GM18868 (cell line): ENCODE results near the gene HADHB.
"Not testable (repeated sequence)": the region's sequence is repeated elsewhere in the genome, so short reads cannot be mapped to it uniquely, and the experiment has no call there.

Source experiments
- ATAC-seq: cut with Tn5 transposase; IDR thresholded peaks from one replicate; pipeline ENCODE4 v1.9.1; 2021; ENCODE audit warnings: mild to moderate bottlenecking, moderate library complexity; ENCODE audit not compliant: unreplicated experiment

HADHB gene

DNA sequence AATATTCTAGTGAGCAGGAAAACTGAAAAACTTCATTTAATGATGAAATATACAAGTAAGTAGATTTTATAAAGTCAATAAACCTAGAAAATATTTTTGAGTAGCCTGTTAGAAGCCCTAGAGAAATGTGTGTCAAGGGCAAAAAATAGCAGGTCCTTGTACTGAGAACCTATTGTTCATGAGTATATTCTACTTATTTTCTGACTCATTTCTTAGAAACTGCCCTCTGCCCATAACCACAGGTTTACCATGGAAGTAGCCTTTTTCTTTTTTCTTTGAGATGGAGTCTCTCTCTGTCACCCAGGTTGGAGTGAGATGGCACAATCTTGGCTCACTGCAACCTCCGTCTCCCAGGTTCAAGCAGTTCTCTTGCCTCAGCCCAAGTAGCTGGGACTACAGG lies 81.8 kb downstream of the HADHB start:
- ATAC-seq: no peak

- no peak for ATAC-seq
Measured at GRCh38 chr2:26327291-26328272, 82.8 kb downstream of the HADHB start.

DNA sequence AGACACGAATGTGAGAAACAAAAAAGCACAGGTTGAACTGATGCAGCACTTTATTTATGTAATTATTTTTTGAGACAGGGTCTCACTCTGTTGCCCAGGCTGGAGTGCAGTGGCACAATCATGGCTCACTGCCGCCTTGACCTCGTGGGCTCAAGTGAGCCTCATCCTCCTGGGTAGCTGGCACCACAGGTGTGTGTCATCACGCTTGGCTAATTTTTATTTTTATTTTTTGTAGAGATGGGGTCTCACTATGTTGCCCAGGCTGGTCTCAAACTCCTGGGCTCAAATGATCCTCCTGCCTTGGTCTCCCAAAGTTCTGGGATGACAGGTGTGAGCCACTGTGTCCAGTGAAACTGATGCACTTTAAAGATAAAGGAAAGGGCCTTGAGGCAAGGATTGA lies 84.3 kb downstream of the HADHB start:
- not testable (repeated sequence) for ATAC-seq

GRCh38 chr2:26330114-26330549 lies 85.4 kb downstream of the HADHB start:
- ATAC-seq: peak; percentile 81

GRCh38 chr2:26330604-26331003 lies 85.9 kb downstream of the HADHB start:
- no peak for ATAC-seq

DNA sequence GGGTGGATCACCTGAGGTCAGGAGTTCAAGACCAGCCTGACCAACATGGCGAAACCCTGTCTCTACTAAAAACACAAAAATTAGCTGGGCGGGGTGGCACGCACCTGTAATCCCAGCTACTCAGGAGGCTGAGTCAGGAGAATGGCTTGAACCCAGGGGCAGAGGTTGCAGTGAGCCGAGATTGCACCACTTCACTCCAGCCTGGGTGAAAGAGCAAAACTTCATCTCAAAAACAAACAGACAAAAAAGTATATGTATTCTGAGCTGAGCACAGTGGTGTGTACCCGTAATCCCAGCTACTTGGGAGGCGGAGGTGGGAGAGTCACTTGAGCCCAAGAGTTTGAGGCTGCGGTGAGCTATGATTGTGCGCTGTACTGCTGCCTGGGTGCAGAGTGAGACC lies 86.6 kb downstream of the HADHB start:
- ATAC-seq: not testable (repeated sequence)

DNA sequence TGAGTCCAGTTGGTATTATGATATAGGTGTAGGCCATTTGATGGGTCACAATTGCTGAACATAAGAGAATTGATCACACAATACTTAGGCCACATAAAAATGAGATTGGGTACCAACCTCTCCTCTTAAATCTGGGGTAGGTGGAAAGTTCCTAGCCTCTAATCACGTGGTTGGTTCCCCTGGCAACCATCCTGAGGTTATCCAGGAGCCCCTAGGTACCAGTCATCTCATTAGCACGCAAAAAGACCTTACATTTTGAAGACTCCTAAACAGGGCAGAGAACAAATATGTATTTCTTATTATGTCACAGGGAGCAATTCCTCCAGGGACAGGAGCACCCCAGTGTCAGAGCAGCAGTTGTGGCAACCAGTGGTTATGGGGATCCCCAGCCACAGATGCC lies 88.6 kb downstream of the HADHB start:
- ATAC-seq: no peak

DNA sequence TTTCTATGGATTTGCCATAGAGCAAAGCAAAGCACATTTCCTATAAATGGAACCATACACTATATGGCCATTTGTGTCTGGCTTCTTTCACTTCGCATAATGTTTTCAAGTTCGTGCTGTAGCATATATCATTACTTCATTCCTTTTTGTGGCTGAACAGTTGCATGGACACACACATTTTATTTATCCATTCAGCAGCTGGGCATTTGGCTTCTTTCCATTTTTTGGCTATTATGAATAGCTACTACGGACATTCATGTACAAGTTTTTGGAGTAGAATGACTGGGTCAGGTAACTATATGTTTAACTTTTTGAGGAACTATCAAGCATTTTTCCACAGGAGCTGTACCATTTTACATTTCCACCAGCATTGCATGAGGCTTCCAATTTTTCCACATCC lies 90.5 kb downstream of the HADHB start:
- no peak for ATAC-seq

GRCh38 chr2:26336719-26337118 lies 92.0 kb downstream of the HADHB start:
- no peak for ATAC-seq

DNA sequence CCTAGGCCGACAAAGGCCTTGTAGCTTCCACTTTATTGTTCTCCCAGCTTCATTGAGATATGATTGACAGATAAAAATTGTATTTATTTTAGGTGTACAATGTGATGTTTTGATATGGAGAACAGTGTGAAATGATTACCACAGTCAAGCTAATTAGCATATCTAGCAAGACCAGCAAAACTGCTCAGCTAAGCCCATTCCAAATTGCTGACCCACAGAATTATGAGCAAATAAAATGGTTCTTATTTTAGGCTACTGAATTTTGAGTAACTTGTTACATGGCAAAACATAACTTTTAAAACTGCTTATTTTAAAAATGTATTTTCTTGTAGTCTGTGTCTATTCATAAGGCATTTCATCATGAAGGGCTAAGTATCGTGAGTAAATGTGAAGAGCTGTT lies 92.6 kb downstream of the HADHB start:
- no peak for ATAC-seq
